SK-N-SH treated with all-trans-retinoic acid at 6 μM for 48 hours (cell line): ENCODE measurements around the gene SELENOM.

ENCODE experiments used
- BACH2 ChIP-seq: fragments of 250-450 bp; sonication (Bioruptor Pico); IDR thresholded peaks from 2 replicates; pipeline ENCODE4 v1.9.0; 2021; ENCODE audit warnings: mild to moderate bottlenecking, borderline replicate concordance
- CREB5 ChIP-seq: fragments of 250-450 bp; sonication (Bioruptor Pico); IDR thresholded peaks from 2 replicates; pipeline ENCODE4 v1.5.1; 2020; ENCODE audit warnings: low read depth, mild to moderate bottlenecking, moderate library complexity
- OSR1 ChIP-seq: fragments of 250-450 bp; sonication (Bioruptor Pico); IDR thresholded peaks from 2 replicates; pipeline ENCODE4 v1.8.0; 2022; ENCODE audit warnings: moderate library complexity, mild to moderate bottlenecking, inconsistent platforms
- PATZ1 ChIP-seq: fragments of 250-450 bp; sonication (Bioruptor Pico); IDR thresholded peaks from 2 replicates; pipeline ENCODE4 v1.8.0; 2020; ENCODE audit warnings: mild to moderate bottlenecking, moderate library complexity, borderline replicate concordance
- PPARA ChIP-seq: fragments of 250-450 bp; sonication (Bioruptor Pico); IDR thresholded peaks from 2 replicates; pipeline ENCODE4 v1.5.0; 2020; ENCODE audit warnings: mild to moderate bottlenecking, borderline replicate concordance
- RARB ChIP-seq: fragments of 250-450 bp; sonication (Bioruptor Pico); IDR thresholded peaks from 2 replicates; pipeline ENCODE4 v1.8.0; 2021; ENCODE audit warnings: mild to moderate bottlenecking, moderate library complexity
- TOX ChIP-seq: fragments of 250-450 bp; sonication (Bioruptor Pico); IDR thresholded peaks from 2 replicates; pipeline ENCODE4 v1.8.0; 2021; ENCODE audit warnings: mild to moderate bottlenecking, moderate library complexity, borderline replicate concordance
- TSHZ2 ChIP-seq: fragments of 250-450 bp; sonication (Bioruptor Pico); IDR thresholded peaks from 2 replicates; pipeline ENCODE4 v1.5.0; 2020; ENCODE audit warnings: mild to moderate bottlenecking, moderate library complexity
- ZC3H10 ChIP-seq: fragments of 250-450 bp; sonication (Bioruptor Pico); IDR thresholded peaks from 2 replicates; pipeline ENCODE4 v1.5.1; 2021; ENCODE audit warnings: mild to moderate bottlenecking, moderate library complexity
- ZFP3 ChIP-seq: fragments of 250-450 bp; sonication (Bioruptor Pico); IDR thresholded peaks from 2 replicates; pipeline ENCODE4 v1.5.0; 2020; ENCODE audit warnings: mild to moderate bottlenecking, moderate library complexity
- ZNF565 ChIP-seq: fragments of 450-650 bp; formaldehyde crosslinking; conservative IDR thresholded peaks from 2 replicates; pipeline ENCODE4 v1.5.0; 2020; ENCODE audit warnings: low read depth, mild to moderate bottlenecking, moderate library complexity
- ZNF70 ChIP-seq: fragments of 450-650 bp; formaldehyde crosslinking; IDR thresholded peaks from 2 replicates; pipeline ENCODE4 v1.5.0; 2020; ENCODE audit warnings: mild to moderate bottlenecking, moderate library complexity
- ZNF8 ChIP-seq: fragments of 450-650 bp; formaldehyde crosslinking; IDR thresholded peaks from 2 replicates; pipeline ENCODE4 v1.5.0; 2020; ENCODE audit warnings: mild to moderate bottlenecking, moderate library complexity

DNA sequence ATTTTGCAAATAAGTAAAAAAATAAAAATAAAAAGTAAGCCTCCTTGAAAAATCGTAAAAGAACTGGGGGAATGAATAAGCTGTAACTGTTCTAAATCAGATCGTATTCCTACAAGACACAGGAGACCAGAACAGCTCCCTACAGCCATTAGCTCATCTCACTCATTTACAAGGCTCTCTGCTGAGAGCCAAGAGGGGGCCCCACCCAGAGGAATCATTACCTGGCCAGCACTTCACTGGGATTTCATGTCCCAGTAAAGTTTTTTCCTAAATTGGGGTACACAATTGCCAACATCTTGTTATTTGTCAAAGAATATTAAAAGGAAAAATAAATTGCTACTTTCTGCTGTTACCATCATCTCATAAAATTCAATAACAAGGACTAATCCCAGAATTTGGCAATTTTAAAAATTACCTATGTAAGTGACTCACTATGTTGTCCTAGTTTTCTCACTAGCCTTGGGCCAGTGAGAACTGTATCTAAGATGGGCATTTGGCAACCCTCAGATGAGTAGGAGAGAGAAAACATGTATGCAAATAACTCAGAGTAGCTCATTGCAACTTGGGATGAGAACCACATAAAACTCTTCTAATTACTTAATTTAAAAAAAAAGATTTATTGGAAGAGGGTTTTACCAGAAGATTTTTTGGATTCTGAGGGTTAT lies 44.7 kb downstream of the SELENOM start:
- TF ChIP-seq ZNF70, result no peak
- TF ChIP-seq ZC3H10, result no peak
- no peak for TF ChIP-seq TSHZ2 (CRISPR knock-in tag)
- TF ChIP-seq PATZ1 (CRISPR knock-in tag), result no peak
- no peak for TF ChIP-seq BACH2
- TF ChIP-seq TOX (CRISPR knock-in tag), result no peak
- no peak for TF ChIP-seq PPARA (CRISPR knock-in tag)
- TF ChIP-seq ZFP3 (CRISPR knock-in tag), result no peak
- TF ChIP-seq CREB5 (CRISPR knock-in tag), result no peak
- no peak for TF ChIP-seq OSR1 (CRISPR knock-in tag)
- TF ChIP-seq ZNF8, result no peak
- TF ChIP-seq RARB (CRISPR knock-in tag), result no peak
- TF ChIP-seq ZNF565, result no peak
